ENCODE measurements around the gene PCDH9. TPM values are rescaled to one million over a fixed set of nuclear protein-coding genes. Genes with fewer than 3 reads are reported as not detected.

The PCDH9 gene
- total and polyA plus RNA-seq, 2 of the 13 experiments (the other 11 are each of a cell fraction or from before 2014, with no cell fraction given) = 0.09 TPM; not detected in 1

DNA sequence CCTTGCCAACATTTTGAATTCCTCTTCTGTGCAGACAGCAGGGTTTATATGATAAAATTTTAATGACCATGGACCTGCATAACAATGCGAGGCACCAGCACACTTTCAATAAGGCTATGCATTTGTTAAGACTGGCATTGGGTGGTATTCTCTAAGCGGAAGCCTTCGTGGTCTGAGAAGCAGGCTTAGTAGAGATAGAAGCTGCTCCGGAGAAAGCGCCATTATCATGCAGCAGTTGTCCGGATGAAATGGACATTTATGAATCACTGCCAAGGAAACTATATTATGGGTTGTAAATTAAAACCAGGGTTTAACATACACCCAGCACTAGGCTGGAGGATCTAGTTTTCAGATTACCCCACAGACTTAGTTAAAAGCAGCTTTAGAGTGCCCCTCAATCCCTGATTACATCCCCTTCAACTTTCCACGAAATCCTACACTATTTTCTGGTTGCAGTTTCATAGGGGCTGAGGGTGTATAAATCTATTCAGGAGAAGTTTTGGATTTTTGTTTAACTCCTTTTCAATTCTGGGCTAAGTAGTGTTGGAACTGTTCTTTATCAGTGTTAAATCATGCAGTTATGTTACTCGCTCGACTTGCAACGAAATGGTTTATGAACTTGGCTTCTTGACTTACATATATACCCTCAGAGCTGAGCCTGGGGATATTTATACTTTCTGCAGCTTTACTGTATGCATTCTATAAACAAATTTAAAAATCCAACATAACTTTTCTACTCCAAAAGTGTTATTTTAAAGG, 193.3 kb downstream of the PCDH9 start:
- Histone ChIP-seq H3K4me3 (replicated peaks in 1 of 3; ENCODE audit: insufficient read depth in 1 of 3, low read depth in 2 of 3, low read length in 3 of 3) (no peak overlapping the region), H3K36me3 (replicated peaks in 1 of 2; ENCODE audit: control insufficient read depth in 1 of 2, insufficient read depth in 2 of 2, low read length in 2 of 2) (no peaks in the 10 kb centered on the region), H3K9me3 (ENCODE audit: low read length) (no peaks in the 10 kb centered on the region), H3K4me2 (ENCODE audit: low read depth, low read length) (no peak overlapping the region), H3K4me1 (ENCODE audit: insufficient read depth, low read length) (no peaks in the 10 kb centered on the region), H3K9ac (ENCODE audit: insufficient read depth, low read depth, low read length) (no peak overlapping the region), H3K79me2 (ENCODE audit: insufficient read depth, low read length) (no peaks in the 10 kb centered on the region), H2AFZ (ENCODE audit: low read length) (no peak overlapping the region), H3K27me3 (ENCODE audit: control insufficient read depth in 1 of 2, insufficient read depth in 2 of 2, low read length in 2 of 2) (no peaks in the 10 kb centered on the region), H4K20me1 (ENCODE audit: insufficient read depth, low read length) (no peaks in the 10 kb centered on the region), H3K27ac (ENCODE audit: extremely low read length, insufficient read depth, low read length) (no peak overlapping the region)
- BruUV-seq (replicated peaks) = no TSS peak
- ATAC-seq (no peak), FAIRE-seq (no peak), DNase-seq (ENCODE audit: low spot score) (no peak)
- WGBS (ENCODE audit: low lambda C conversion rate) = 40% methylated on average over 10 of the region's 10 CpGs
- in situ Hi-C loops (cut with HindIII; ENCODE audit: extremely low pct_ligation_motif_present, low pct_unique_long_range_greater_than_20kb) (no loop called here), intact Hi-C loops (cut with micrococcal nuclease; ENCODE audit: unreplicated experiment) (no loop called here)
- ChIA-PET POLR2A (no interaction called here), CTCF (ENCODE audit: low intra/inter-chr PET ratio, low total read pairs) (no interaction called here)
- TF ChIP-seq POLR2A (IDR thresholded peaks at IDR 0.05; ENCODE audit: insufficient read depth in 1 of 2, low read depth in 2 of 2, low read length in 2 of 2) (no peak), CBX2 (IDR thresholded peaks at IDR 0.05; ENCODE audit: low read depth, low read length) (no peak), CBX2 (CRISPR knock-in tag; IDR thresholded peaks at IDR 0.05; ENCODE audit: low read depth) (no peak)

DNA sequence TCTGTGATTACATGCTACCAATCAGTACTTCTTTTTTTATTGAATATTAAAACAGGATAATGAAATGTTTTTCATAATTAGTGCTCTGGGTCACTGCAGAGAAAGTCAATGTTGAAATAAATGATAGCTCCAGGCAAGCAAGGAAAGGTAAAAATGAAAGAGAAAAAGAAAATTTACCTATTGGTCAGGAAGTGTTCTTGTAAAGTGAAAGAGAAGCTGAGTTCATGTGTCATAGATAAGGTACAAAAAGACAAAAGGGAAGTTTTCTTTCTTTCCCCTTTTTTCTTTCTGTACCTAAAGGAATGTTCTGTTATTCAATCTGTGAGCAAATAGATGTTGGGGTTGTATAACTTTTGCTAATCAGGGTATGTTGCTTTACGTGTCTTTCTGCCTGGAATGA, 197.0 kb downstream of the PCDH9 start:
- CTCF ChIA-PET (ENCODE audit: low intra/inter-chr PET ratio, low total read pairs) = no interaction called here
- Histone ChIP-seq H3K9ac (ENCODE audit: insufficient read depth, low read depth, low read length) (no peak overlapping the region), H3K4me2 (ENCODE audit: low read depth, low read length) (no peak overlapping the region), H4K20me1 (ENCODE audit: insufficient read depth, low read length) (no peaks in the 10 kb centered on the region), H3K79me2 (ENCODE audit: insufficient read depth, low read length) (no peaks in the 10 kb centered on the region), H2AFZ (ENCODE audit: low read length) (no peak overlapping the region), H3K9me3 (ENCODE audit: low read length) (no peaks in the 10 kb centered on the region), H3K27ac (ENCODE audit: extremely low read length, insufficient read depth, low read length) (no peak overlapping the region), H3K4me3 (replicated peaks in 1 of 3; ENCODE audit: insufficient read depth in 1 of 3, low read depth in 2 of 3, low read length in 3 of 3) (no peak overlapping the region), H3K36me3 (replicated peaks in 1 of 2; ENCODE audit: control insufficient read depth in 1 of 2, insufficient read depth in 2 of 2, low read length in 2 of 2) (no peaks in the 10 kb centered on the region), H3K27me3 (ENCODE audit: control insufficient read depth in 1 of 2, insufficient read depth in 2 of 2, low read length in 2 of 2) (no peaks in the 10 kb centered on the region), H3K4me1 (ENCODE audit: insufficient read depth, low read length) (no peaks in the 10 kb centered on the region)
- FAIRE-seq (no peak), DNase-seq (ENCODE audit: low spot score) (no peak), ATAC-seq (no peak)
- intact Hi-C loops (cut with micrococcal nuclease; ENCODE audit: unreplicated experiment) (no loop called here), in situ Hi-C loops (cut with HindIII; ENCODE audit: extremely low pct_ligation_motif_present, low pct_unique_long_range_greater_than_20kb) (no loop called here)
- 8% methylated on average over 1 of the region's 1 CpG for WGBS (ENCODE audit: low lambda C conversion rate)
- no TSS peak for BruUV-seq (replicated peaks)
- POLR2A ChIA-PET = no interaction called here
- TF ChIP-seq ZNF564 (CRISPR knock-in tag; IDR thresholded peaks at IDR 0.05) (no peak), ZNF556 (CRISPR knock-in tag; IDR thresholded peaks at IDR 0.05; ENCODE audit: borderline replicate concordance) (no peak), HIVEP1 (CRISPR knock-in tag; IDR thresholded peaks at IDR 0.05) (no peak), SMARCC2 (IDR thresholded peaks at IDR 0.05) (no peak), ZNF772 (CRISPR knock-in tag; IDR thresholded peaks at IDR 0.05) (no peak), MED1 (CRISPR knock-in tag; IDR thresholded peaks at IDR 0.05) (no peak), GLI4 (CRISPR knock-in tag; IDR thresholded peaks at IDR 0.05; ENCODE audit: borderline replicate concordance) (no peak), ZNF446 (CRISPR knock-in tag; IDR thresholded peaks at IDR 0.05) (no peak), JUND (CRISPR knock-in tag; IDR thresholded peaks at IDR 0.05) (no peak), SAFB2 (CRISPR knock-in tag; IDR thresholded peaks at IDR 0.05; ENCODE audit: borderline replicate concordance, low read depth) (no peak), MAFF (IDR thresholded peaks at IDR 0.05; ENCODE audit: low read depth, low read length) (no peak)
- TF ChIP-seq, protein P1, sequence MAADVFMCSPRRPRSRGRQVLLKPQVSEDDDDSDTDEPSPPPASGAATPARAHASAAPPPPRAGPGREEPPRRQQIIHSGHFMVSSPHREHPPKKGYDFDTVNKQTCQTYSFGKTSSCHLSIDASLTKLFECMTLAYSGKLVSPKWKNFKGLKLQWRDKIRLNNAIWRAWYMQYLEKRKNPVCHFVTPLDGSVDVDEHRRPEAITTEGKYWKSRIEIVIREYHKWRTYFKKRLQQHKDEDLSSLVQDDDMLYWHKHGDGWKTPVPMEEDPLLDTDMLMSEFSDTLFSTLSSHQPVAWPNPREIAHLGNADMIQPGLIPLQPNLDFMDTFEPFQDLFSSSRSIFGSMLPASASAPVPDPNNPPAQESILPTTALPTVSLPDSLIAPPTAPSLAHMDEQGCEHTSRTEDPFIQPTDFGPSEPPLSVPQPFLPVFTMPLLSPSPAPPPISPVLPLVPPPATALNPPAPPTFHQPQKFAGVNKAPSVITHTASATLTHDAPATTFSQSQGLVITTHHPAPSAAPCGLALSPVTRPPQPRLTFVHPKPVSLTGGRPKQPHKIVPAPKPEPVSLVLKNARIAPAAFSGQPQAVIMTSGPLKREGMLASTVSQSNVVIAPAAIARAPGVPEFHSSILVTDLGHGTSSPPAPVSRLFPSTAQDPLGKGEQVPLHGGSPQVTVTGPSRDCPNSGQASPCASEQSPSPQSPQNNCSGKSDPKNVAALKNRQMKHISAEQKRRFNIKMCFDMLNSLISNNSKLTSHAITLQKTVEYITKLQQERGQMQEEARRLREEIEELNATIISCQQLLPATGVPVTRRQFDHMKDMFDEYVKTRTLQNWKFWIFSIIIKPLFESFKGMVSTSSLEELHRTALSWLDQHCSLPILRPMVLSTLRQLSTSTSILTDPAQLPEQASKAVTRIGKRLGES (CRISPR knock-in tag; IDR thresholded peaks at IDR 0.05; ENCODE audit: borderline replicate concordance) = no peak
- TF ChIP-seq, protein P2, sequence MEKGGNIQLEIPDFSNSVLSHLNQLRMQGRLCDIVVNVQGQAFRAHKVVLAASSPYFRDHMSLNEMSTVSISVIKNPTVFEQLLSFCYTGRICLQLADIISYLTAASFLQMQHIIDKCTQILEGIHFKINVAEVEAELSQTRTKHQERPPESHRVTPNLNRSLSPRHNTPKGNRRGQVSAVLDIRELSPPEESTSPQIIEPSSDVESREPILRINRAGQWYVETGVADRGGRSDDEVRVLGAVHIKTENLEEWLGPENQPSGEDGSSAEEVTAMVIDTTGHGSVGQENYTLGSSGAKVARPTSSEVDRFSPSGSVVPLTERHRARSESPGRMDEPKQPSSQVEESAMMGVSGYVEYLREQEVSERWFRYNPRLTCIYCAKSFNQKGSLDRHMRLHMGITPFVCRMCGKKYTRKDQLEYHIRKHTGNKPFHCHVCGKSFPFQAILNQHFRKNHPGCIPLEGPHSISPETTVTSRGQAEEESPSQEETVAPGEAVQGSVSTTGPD (CRISPR knock-in tag; IDR thresholded peaks at IDR 0.05) = no peak
